HG03342 (cell line): ENCODE measurements around the gene ZNF668.
"Not testable (repeated sequence)": the region's sequence is repeated elsewhere in the genome, so short reads cannot be mapped to it uniquely, and the experiment has no call there.

Experiments used
- ATAC-seq: cut with Tn5 transposase; IDR thresholded peaks from one replicate; pipeline ENCODE4 v1.9.1; 2021; ENCODE audit warnings: mild to moderate bottlenecking, moderate library complexity; ENCODE audit not compliant: unreplicated experiment

ZNF668 gene

DNA sequence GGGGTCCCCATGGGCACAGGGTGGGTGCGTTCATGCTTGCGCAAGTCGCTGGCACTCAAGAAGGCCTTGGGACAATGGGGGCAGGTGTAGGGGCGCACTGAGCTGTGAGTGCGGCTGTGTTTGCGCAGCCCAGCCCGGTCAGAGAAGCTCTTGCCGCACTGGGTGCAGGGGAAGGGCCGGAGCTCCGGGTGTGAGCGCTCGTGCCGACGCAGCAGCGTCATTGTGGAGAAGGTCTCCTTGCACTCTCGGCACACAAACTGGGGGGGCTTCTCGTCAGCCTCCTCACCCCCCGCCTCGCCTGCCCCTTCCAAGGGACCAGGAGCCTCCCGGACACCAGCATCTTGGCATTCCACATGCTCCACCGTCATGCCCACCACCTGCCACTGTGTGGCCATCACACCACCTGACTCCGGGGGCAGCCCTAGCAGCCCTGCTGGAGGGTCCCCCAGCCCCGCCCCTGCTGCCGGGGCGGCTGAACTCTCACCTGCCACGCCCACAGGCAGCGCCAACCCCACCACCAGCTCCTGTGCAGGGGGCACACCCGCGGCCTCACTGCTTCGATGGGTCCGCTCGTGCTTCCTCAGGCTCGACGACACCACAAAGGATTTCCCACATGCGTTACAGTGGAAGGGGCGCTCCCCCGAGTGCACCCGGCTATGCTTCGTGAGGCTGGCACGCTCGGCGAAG, 12.8 kb downstream of the ZNF668 start:
- ATAC-seq = no peak

DNA sequence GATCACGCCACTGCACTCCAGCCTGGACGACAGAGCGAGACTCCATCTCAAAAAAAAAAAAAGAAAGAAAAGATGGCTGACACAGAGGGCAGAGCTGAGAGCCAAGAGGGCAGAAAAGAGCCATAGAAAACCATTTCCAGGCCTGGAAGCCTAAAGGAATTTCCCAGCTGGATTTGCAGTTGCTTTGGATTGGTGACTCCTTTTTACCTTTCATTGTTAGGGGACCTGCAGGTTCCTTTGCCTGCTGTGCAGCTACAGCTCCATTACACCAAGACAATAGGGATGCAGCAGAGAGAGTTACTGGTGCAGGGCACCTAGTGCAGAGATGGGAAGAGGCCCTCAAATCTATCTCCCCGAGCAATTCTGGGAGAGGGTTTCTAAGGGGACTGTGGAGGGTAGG, 18.4 kb downstream of the ZNF668 start:
- ATAC-seq = no peak

DNA sequence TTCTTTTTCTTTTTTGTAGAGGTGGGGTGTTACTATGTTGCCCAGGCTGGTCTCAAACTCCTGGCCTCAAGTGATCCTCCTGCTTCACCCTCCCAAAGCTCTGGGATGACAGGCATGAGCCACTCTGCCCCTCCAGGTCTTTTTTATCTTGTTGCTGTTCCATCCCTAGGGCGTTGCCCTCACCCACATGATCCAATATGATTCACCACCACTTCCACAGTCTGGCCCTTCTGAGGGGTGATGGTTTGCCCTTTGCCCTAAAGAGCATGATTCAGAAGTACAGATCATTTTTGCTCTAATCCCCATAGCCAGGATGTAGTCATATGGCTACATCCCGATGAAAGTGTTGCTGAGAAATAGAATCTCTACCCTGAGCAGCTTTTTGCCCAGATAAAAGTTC, 21.9 kb downstream of the ZNF668 start:
- no peak for ATAC-seq

DNA sequence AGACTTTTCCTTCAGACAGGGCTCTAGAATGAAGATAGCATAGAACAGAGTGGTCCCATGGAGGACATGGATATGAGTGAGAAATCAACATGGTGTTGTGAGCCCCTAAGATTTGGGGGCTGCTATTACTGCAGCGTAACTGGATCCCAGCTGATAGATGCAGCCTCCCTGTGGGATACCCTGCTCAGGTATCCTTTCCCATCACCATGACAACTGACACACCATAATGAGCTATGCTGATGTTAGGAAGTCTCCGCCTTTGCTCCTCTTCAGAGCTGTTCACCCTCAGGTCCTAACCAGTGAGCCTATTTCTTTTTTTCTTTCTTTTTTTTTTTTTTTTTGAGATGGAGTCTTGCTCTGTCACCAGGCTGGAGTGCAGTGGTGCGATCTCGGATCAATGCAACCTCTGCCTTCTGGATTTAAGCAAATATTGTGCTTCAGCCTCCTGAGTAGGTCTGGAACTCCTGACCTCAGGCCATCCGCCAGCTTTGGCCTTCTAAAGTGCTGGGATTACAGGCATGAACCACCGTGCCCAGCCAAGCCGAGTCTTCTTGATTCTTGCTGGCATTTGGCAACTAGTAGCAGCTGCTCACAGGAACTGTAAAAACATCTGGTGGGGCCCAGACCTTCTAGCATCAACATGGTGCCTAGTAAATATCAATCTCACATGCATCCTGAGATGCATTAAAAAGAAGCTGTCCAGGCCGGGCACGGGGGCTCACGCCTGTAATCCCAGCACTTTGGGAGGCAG, 23.6 kb downstream of the ZNF668 start:
- no peak for ATAC-seq

DNA sequence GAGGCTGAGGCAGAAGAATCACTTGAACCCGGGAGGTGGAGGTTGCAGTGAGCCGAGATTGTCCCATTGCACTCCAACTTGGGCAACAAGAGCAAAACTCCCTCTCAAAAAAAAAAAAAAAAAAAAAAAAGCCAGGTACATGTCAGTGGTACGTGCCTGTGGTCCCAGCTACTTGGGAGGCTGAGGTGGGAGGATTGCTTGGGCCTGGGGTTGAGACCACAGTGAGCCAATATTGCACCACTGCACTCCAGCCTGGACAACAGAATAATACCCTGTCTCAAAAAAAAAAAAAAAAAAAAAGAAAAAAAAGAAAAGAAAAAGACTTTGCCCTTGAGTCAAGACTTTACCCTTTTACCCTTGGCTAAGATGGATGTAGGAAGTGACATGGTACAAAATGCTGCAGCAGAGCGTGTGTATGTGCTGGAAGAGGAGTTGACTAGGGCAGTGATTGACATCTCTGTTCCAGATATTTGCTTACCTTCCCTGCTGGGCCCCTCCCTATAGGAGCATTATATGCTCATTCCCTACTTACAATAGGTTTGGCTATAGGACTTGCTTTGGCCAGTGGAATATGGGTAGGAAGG, 30.1 kb downstream of the ZNF668 start:
- no peak for ATAC-seq

DNA sequence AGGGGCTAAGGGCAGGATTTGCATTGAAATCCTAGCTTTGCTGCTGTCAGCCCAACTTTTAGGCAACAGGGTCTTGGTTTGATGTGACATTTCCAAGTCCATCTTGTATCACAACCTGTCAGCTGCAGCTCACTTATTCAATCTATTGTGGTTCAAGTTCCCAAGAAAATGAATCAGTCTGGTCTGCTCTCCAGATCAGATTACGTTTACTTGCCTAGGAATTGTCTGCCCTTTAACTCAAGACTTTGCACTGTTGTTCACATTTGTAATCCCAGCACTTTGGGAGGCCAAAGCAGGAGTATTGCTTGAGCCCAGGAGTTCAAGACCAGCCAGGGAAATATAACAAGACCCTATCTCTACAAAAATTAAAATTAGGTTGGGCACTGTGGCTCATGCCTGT, 30.7 kb downstream of the ZNF668 start:
- no peak for ATAC-seq

DNA sequence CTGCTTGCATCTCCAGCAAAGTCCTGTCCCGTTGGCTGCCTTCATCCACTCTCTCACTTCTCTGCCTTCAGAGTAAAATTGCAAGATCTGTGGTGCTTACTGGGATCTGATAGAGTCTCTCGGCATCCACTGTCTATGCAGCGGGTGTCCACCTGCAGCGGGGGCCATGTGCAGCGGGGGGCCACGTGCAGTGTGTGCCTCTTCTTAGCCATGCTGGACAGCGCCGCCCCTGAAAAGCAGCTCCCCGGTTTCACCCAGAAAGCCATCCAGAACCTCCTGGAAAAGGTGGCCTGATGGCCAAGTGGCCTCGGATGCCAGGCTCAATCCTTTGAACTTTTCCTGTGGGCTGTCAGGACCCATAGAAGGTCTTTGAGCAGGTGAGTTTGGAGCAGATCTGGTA, 31.2 kb downstream of the ZNF668 start:
- no peak for ATAC-seq

DNA sequence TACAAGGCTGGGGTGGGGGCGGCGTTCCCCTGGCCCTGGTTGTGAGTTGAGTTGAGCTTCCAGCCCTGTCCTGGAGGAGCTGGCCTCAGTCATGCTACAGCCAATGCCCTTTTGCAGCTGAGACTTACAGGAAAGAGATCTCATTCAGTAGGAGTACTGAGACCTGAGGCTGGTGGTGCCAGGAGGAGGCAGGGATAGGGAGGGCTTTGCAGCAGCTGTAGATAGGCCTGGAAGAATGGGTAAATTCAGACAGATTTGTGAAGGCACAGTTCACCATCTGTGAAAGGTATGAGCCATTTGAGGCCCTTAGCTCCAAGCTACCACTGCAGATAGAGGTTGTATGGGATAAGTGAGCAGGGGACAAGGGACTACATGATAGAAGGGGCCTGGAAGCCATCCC, 35.0 kb downstream of the ZNF668 start:
- ATAC-seq = no peak

DNA sequence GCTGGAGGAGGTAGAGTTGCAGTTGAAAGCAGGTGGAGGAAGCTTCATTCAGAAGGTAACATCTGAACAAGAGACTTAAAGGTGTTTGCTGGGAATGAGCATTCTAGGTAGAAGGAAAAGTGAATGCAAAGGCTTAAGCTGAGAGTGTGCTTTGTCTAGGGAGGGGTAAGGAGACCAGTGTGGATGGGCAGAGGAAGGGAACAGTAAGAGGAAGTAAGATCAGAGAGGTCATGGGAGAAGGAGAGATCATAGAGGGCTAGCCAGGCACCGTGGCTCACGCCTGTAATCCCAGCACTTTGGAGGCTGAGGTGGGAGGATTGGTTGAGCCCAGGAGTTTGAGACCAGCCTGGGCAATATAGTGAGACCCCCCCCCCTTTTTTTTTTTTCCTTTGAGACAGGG, 37.3 kb downstream of the ZNF668 start:
- ATAC-seq = no peak

DNA sequence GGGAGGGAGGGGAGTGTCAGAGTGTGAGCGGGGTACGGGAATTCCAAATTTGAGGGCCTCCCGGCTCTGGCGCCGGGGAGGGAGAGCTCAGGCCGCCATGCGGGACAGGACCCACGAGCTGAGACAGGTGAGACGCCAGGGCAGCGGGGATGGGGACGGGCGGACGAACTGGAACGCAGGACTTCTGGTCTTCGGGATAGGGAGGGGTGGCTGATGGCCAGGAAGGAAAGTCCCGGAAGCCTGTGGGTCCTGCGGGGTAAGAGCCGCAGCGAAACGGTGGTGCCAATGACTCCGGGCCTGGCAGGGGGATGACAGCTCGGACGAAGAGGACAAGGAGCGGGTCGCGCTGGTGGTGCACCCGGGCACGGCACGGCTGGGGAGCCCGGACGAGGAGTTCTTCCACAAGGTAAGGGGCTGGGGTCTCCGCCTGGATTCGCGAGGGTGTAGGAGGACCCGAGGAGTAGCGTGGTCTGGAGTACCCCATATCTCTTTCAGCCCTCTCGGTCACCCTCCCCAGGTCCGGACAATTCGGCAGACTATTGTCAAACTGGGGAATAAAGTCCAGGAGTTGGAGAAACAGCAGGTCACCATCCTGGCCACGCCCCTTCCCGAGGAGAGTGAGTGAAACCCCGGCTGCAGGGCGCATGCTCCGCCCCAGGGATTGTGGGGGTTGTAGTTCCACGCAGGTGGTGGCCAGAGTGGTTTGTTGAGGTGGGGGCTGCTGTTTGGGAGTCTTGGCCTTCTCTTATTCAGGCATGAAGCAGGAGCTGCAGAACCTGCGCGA, 40.1 kb downstream of the ZNF668 start:
- ATAC-seq = peak; percentile 39

DNA sequence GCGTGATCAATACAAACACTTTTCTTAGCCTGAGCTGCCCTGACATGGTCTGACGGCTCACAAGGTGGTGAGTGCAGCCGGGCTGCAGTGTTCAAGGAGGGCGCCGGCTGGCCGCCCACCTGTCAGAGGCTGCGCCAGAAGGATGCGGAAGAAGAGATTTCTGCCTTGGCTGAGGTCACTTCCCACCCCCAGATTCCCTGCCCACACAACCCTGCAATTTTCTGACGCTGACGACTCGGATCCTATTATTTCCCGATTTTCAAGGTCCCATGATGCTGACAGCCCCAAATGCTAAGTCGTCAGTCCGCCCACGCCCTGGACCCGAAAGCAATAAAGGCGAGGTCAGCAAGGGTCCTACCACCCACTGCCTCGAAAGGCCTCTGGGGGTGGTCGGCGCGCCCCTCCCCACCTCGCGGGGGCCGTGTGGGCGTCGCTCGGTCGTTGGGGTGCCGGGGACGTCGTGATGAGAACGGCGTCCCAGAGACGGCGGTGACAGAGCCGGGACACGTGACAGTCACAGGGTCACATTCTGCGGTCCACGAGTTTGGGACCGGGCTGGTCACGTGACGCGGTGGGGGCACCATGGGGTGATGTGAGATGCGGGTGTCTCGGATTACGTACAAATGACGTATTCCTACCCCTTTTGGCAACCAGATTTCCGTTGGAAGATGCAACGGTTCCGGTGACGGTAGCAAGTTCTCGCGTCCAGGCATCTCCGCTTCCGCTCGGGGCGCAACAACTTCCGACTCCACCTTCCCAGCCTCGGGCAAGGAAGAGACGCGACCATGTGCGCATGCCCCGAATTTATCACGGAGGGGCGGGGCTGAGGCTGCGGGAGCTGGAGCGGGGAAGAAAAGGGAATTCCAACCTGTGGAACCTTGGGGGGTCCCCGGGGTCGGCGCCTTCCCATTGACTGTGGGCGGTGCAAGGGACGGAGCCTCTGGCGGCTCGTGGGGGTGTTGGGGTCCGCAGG, 41.0 kb downstream of the ZNF668 start, which contains the start of gene STX4:
Gene STX4 (plus strand): TSS at position 823 of the 973 bp plus-strand sequence. CDS start 248 bp downstream, outside the sequence.
- peak; percentile 76 for ATAC-seq

DNA sequence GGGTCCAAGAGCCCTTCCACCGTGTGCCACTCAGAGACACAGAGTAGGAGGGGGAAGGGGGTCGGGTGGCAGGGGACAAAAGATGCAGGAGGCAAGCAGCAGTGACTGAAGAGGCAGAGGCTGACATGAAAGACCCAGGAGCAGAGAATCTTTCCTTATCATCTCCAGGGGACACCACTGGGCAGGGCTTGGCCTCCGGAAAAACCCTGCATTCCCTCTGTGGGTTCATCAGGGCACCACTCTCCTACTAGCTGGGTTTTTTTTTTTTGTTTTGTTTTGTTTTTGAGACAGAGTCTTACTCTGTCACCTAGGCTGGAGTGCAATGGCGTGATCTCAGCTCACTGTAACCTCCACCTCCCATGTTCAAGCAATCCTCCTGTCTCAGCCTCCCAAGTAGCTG, 42.8 kb downstream of the ZNF668 start:
- no peak for ATAC-seq

DNA sequence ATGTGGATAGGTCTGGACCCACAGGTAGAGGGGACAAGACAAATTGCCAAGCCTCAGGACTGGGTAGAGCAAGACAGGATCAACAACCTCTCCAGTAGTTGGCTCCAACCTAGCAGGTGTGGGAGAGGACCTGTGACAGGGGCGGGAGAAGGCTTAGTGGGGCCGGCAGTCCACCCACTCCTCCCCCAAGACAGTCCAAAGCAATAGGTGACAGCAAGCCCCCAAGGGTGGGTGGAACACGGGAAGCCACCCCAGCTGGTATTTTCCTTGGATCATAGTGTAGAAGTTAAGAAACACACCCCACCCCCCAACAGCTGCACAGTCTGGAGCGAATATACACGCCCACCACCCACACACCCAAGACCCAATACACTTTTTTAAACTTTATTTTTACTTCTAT, 44.8 kb downstream of the ZNF668 start:
- ATAC-seq = no peak

DNA sequence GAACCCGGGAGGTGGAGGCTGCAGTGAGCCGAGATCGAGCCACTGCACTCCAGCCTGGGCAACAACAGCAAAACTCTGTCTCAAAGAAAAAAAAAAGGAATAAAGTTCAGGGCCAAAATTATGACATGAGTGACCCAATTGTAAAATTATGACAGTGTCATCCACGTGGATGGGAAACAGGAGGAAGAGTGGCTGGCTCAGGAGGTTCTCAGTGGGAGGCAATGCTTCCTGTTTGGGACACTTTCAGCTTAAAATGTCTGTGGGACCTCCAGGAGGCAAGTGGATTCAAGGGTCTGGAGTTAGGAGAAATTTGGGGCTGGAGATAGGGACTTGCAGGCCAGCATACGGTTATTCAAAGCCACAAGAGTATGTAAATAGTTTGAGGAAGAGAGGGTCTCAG, 48.7 kb downstream of the ZNF668 start:
- ATAC-seq = no peak

DNA sequence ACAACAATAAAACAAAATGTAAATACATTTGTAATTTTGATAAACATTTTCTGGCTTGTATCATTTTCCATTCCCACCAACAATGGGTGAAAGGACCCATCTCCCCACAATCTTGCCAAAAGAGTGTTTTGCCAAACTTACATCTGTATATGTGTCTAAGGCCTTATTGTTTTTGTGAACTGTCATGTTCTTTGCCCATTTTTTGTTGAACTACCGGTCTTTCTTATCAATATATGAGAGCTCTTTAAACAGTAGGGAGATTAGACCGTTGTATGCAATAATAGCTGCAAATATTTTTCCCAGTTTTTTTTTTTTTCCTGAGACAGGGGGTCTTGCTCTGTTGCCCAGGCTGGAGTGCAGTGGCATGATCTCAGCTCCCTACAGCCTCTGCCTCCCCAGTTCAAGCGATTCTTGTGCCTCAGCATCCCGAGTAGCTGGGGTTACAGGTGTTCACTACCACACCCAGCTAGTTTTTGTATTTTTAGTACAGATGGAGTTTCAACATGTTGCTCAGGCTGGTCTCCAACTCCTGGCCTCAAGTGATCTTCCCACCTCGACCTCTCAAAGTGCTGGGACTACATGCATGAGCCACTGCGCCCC, 50.3 kb downstream of the ZNF668 start:
- ATAC-seq = no peak

DNA sequence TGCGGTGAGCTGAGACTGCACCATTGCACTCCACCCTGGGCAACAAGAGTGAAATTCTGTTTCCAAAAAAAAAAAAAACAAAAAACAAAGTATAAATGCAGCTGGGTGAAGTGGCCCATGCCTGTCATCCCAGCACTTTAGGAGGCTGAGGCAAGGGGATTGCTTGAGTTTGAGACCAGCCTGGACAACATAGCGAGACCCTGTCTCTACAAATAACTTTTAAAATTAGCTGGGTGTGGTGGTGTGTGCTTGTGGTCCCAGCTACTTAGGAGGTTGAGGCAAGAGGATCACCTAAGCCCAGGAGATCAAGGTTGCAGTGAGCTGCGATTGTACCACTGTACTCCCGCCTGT, 50.8 kb downstream of the ZNF668 start:
- ATAC-seq = no peak

DNA sequence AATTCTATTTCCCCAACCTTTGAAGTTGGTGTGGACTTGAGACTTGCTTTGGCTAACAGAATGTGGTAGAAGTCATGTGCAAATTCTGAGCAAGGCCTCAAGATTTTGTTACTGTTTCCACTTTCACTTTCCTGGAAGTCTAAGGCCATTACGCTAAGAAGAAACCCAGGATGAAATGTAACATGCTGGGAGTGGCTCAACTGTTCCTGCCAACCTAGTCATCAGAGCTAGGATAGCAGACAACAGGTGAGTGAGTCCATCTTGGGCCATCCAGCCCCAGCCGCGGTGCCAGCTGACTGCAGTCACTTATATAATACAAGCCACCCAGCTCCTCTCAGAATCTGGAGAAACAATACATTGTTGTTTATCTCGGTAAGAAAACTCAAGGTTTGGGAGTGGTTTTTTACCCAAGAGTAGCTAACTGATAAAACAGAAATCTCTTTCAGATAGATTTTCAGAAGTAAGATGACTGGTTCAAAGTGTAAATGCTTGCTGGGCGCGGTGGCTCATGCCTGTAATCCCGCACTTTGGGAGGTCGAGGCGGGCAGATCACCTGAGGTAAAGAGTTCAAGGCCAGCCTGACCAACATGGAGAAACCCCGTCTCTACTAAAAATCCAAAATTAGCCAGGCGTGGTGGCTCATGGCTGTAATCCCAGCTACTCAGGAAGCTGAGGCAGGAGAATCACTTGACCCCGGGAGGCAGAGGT, 51.3 kb downstream of the ZNF668 start:
- ATAC-seq = no peak

DNA sequence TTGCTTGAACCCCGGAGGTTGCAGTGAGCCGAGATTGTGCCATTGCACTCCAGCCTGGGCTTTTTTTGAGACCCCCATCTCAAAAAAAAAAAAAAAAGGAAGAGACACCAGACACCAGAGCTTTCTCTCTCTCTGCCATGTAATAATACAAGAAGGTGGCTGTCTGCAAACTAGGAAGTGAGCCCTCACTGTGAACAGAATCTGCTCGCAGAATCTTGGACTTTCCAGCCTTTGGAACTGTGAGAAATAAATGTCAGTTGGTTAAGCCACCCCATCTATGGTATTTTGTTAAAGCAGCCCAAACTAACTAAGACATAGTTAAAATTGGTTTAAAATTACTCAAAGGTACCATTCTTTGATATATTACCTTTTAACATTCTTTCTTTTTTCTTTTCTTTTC, 53.5 kb downstream of the ZNF668 start:
- no peak for ATAC-seq

DNA sequence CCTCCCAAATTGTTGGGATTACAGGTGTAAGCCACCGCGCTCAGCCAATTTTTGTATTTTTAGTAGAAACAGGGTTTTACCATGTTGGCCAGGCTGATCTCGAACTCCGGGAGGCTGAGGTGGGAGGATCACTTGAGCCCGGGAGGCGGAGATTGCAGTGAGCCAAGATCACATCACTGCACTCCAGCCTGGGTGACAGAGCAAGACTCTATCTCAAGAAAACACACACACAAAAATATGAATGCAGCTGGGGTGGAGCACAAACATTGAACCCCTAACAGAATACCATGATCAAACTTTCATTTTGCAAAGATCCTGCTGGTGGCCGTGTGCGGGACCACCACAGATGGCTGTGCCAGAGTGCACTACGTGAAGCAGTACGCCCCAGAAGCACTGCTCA, 56.3 kb downstream of the ZNF668 start:
- ATAC-seq = not testable (repeated sequence)
